MM.1S (cell line): ENCODE data around the gene MOGAT3.
A peak's percentile ranks its signal among the peaks of the same experiment; 100 is the strongest.

Experiments
- DNase-seq: peaks from one replicate; pipeline ENCODE4 v3.0.0-alpha.2; 2015
- H2AFZ ChIP-seq: fragments of 300-600 bp; sonication (generic); 2 replicates; pipeline ENCODE4 v1.6.0; 2016; ENCODE audit warnings: antibody characterized with exemption, low read length
- H3F3A ChIP-seq: fragments of 300-600 bp; sonication (generic); 2 replicates; pipeline ENCODE4 v1.6.1; 2016; ENCODE audit warnings: mild to moderate bottlenecking, antibody characterized with exemption, low read length, moderate library complexity, mixed read lengths; ENCODE audit not compliant: insufficient read depth
- H3K27ac ChIP-seq: fragments of 300-600 bp; sonication (generic); 2 replicates; pipeline ENCODE4 v1.5.1; 2016; ENCODE audit warnings: mild to moderate bottlenecking, low read length
- H3K27me3 ChIP-seq: fragments of 300-600 bp; sonication (generic); replicated peaks from 2 replicates; pipeline ENCODE4 v1.6.0; 2016; ENCODE audit warnings: low read length; ENCODE audit not compliant: insufficient read depth
- H3K36me3 ChIP-seq: fragments of 300-600 bp; sonication (generic); replicated peaks from 2 replicates; pipeline ENCODE4 v1.6.1; 2016; ENCODE audit warnings: mild to moderate bottlenecking, low read length, mixed read lengths; ENCODE audit not compliant: insufficient read depth
- H3K4me1 ChIP-seq: fragments of 300-600 bp; sonication (generic); 2 replicates; pipeline ENCODE4 v1.6.1; 2016; ENCODE audit warnings: low read length, mixed read lengths
- H3K4me2 ChIP-seq: fragments of 300-600 bp; sonication (generic); 2 replicates; pipeline ENCODE4 v1.6.0; 2016; ENCODE audit warnings: low read depth, low read length
- H3K4me3 ChIP-seq: fragments of 300-600 bp; sonication (generic); 2 replicates; pipeline ENCODE4 v1.5.1; 2016; ENCODE audit warnings: low read length, mixed read lengths
- H3K79me2 ChIP-seq: fragments of 300-600 bp; sonication (generic); 2 replicates; pipeline ENCODE4 v1.6.1; 2016; ENCODE audit warnings: mixed run types, low read length, mixed read lengths
- H3K9ac ChIP-seq: fragments of 300-600 bp; sonication (generic); 2 replicates; pipeline ENCODE4 v1.6.1; 2016; ENCODE audit warnings: low read length, mixed read lengths
- H3K9me2 ChIP-seq: fragments of 300-600 bp; sonication (generic); replicated peaks from 2 replicates; pipeline ENCODE4 v1.6.1; 2016; ENCODE audit warnings: mild to moderate bottlenecking, low read length, mixed read lengths; ENCODE audit not compliant: insufficient read depth
- H3K9me3 ChIP-seq: fragments of 300-600 bp; sonication (generic); replicated peaks from 2 replicates; pipeline ENCODE4 v1.6.1; 2016; ENCODE audit warnings: mild to moderate bottlenecking, low read length, mixed read lengths; ENCODE audit not compliant: insufficient read depth
- H4K20me1 ChIP-seq: fragments of 300-600 bp; sonication (generic); 2 replicates; pipeline ENCODE4 v1.6.1; 2016; ENCODE audit warnings: mild to moderate bottlenecking, low read length, moderate library complexity, mixed read lengths; ENCODE audit not compliant: insufficient read depth
- EZH2 ChIP-seq: fragments of 300-600 bp; sonication (generic); optimal IDR thresholded peaks from 2 replicates; pipeline ENCODE3; 2017; ENCODE audit warnings: low read depth, mild to moderate bottlenecking, antibody characterized with exemption, low read length, mixed read lengths
- EZH2phosphoT487 ChIP-seq: fragments of 300-600 bp; sonication (generic); IDR thresholded peaks from 2 replicates; pipeline ENCODE4 v1.6.1; 2018; ENCODE audit warnings: antibody characterized with exemption, low read length
- TF ChIP-seq, protein P1 (sequence below): fragments of 300-600 bp; sonication (generic); IDR thresholded peaks from 2 replicates; pipeline ENCODE4 v1.5.1; 2016; ENCODE audit warnings: antibody characterized with exemption, low read length, mixed read lengths

Gene MOGAT3

DNA sequence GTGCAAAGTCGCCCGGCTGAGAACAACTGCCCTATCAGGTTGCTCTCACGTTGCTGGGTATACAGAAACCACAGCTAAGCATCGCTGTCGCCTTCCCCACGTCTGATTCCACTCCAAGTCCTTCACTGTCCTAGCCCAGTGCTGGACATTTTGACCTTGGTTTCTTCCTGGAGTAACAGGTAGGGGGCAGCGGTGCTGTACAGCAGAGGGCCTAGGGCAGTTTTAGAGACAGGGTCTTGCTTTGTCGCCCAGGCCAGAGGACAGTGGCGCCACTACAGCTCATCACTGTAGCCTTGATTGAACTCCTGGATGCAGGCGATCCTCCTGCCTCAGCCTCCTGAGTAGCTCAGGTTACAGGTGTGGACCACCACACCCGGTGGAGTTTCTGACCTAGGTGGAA lies 34.2 kb upstream of the MOGAT3 start:
- H3K79me2 ChIP-seq = no peaks in the 10 kb centered on the region
- no peaks in the 10 kb centered on the region for H3K9me2 ChIP-seq
- H3K9me3 ChIP-seq = no peaks in the 10 kb centered on the region
- H3K4me1 ChIP-seq = no peaks in the 10 kb centered on the region
- no peak overlapping the region for H2AFZ ChIP-seq
- TF ChIP-seq, protein P1, sequence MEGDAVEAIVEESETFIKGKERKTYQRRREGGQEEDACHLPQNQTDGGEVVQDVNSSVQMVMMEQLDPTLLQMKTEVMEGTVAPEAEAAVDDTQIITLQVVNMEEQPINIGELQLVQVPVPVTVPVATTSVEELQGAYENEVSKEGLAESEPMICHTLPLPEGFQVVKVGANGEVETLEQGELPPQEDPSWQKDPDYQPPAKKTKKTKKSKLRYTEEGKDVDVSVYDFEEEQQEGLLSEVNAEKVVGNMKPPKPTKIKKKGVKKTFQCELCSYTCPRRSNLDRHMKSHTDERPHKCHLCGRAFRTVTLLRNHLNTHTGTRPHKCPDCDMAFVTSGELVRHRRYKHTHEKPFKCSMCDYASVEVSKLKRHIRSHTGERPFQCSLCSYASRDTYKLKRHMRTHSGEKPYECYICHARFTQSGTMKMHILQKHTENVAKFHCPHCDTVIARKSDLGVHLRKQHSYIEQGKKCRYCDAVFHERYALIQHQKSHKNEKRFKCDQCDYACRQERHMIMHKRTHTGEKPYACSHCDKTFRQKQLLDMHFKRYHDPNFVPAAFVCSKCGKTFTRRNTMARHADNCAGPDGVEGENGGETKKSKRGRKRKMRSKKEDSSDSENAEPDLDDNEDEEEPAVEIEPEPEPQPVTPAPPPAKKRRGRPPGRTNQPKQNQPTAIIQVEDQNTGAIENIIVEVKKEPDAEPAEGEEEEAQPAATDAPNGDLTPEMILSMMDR = peak; percentile 35
- no peak for TF ChIP-seq EZH2
- no peak for TF ChIP-seq EZH2phosphoT487
- DNase-seq = no peak
- no peak overlapping the region for H3K4me2 ChIP-seq
- no peak overlapping the region for H3K4me3 ChIP-seq
- no peaks in the 10 kb centered on the region for H4K20me1 ChIP-seq
- H3K27ac ChIP-seq = no peak overlapping the region
- H3F3A ChIP-seq = no peaks in the 10 kb centered on the region
- no peak overlapping the region for H3K9ac ChIP-seq
- H3K27me3 ChIP-seq = no peaks in the 10 kb centered on the region
- no peaks in the 10 kb centered on the region for H3K36me3 ChIP-seq

DNA sequence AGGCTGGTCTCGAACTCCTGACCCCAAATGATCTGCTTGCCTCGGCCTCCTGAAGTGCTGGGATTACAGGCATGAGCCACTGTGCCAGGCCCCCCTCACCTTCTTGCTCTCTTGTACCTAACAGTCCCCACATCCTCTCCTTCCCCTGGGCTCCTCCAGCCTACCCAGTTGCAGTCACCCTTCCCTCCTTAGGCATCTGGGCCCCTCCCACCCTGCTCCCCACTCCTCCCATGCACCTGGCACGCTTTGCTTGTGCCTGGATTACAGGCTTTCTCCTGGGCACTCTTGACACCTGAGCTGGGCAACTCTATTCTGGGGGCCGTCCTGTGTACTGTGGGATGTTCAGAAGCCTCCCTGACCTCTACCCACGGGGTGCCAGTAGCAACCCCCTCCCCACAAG lies 33.8 kb upstream of the MOGAT3 start:
- H4K20me1 ChIP-seq = no peaks in the 10 kb centered on the region
- H3K9me2 ChIP-seq = no peaks in the 10 kb centered on the region
- no peak overlapping the region for H3K4me2 ChIP-seq
- no peaks in the 10 kb centered on the region for H3F3A ChIP-seq
- no peak overlapping the region for H3K27ac ChIP-seq
- no peaks in the 10 kb centered on the region for H3K9me3 ChIP-seq
- H3K27me3 ChIP-seq = no peaks in the 10 kb centered on the region
- H2AFZ ChIP-seq = no peak overlapping the region
- H3K4me3 ChIP-seq = no peak overlapping the region
- no peaks in the 10 kb centered on the region for H3K79me2 ChIP-seq
- no peaks in the 10 kb centered on the region for H3K36me3 ChIP-seq
- no peak overlapping the region for H3K9ac ChIP-seq
- no peaks in the 10 kb centered on the region for H3K4me1 ChIP-seq
- TF ChIP-seq EZH2 = no peak
- TF ChIP-seq, protein P1 = no peak
- TF ChIP-seq EZH2phosphoT487 = no peak
- no peak for DNase-seq

DNA sequence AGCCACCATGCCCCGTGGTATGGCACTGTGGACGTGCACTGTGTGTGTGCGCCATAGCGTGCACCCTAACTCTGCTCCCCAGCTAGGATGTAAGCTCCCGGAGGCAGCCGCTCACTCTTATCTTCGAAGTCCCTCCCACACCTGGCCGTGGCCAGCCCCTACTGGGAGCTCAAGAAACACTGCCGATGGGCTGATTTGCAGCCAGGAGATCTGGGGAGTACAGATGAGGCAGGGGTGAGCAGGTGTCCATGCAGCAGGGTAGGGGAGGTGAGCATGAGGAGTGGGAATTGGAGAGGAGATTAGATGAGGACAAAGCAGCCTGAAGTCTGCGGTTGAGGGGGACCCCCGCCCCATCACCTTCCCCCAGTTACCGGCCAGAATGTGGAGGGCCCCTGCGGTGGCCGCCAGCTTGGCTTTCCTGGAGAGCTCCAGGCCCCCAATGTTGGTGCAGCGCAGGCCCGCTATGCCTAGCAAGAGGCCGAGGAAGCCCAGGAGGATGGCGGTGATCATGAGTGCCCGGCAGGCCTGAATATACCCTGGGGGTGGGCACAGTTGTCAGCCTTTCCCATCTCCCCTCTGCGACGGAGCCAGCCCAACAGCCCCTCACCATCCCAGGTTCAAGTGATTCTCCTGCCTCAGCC lies 33.2 kb upstream of the MOGAT3 start:
- Histone ChIP-seq H3K27ac (no peak overlapping the region), H3K9ac (no peak overlapping the region), H3K27me3 (no peaks in the 10 kb centered on the region), H4K20me1 (no peaks in the 10 kb centered on the region), H3K79me2 (no peaks in the 10 kb centered on the region), H2AFZ (no peak overlapping the region), H3K4me1 (no peaks in the 10 kb centered on the region), H3K36me3 (no peaks in the 10 kb centered on the region), H3K9me2 (no peaks in the 10 kb centered on the region), H3F3A (no peaks in the 10 kb centered on the region), H3K9me3 (no peaks in the 10 kb centered on the region), H3K4me2 (no peak overlapping the region), H3K4me3 (no peak overlapping the region)
- no peak for DNase-seq
- TF ChIP-seq, protein P1 = no peak
- no peak for TF ChIP-seq EZH2
- no peak for TF ChIP-seq EZH2phosphoT487
